H1 (cell line): Measurements from ENCODE around the gene CCDC13. TPM values are rescaled to one million over a fixed set of nuclear protein-coding genes. Genes with fewer than 3 reads are reported as not detected.

Experiments
- CTCF ChIA-PET: fragments of 300-600 bp; sonication (Branson Sonifier 250); formaldehyde crosslinking; loops from one replicate; lab custom pipeline; 2021; ENCODE audit not compliant: partially characterized antibody; lab: Charles Lee
- POLR2A ChIA-PET: fragments of 300-600 bp; sonication (Branson Sonifier 250); formaldehyde crosslinking; loops from one replicate; lab custom pipeline; 2021; ENCODE audit warnings: inconsistent platforms; ENCODE audit not compliant: partially characterized antibody; lab: Charles Lee
- DNase-seq, 2 experiments: peaks; one replicate each; pipeline versions ENCODE4 v3.0.0 to v3.0.0-alpha.2; 2010 to 2022; ENCODE audit warnings: low spot score in 2 of 2, low read depth in 1 of 2, mixed read lengths in 1 of 2
- FAIRE-seq: peaks from 2 replicates; lab custom pipeline; 2011; peaks lifted over from hg19 to GRCh38; lab: Jason Lieb, UNC
- H2AFZ ChIP-seq: 2 replicates; pipeline ENCODE4 v1.8.1; 2012; ENCODE audit warnings: low read length, inconsistent platforms
- H2AK5ac ChIP-seq: 2 replicates; pipeline ENCODE4 v1.6.1; 2013; ENCODE audit warnings: low read depth, low read length
- H2BK120ac ChIP-seq: replicated peaks from 2 replicates; pipeline ENCODE3; 2013; ENCODE audit warnings: low read depth, low read length, inconsistent platforms
- H2BK12ac ChIP-seq: 2 replicates; pipeline ENCODE4 v1.6.1; 2013; ENCODE audit warnings: low read depth, low read length
- H2BK15ac ChIP-seq: 2 replicates; pipeline ENCODE4 v1.6.1; 2013; ENCODE audit warnings: low read length
- H2BK20ac ChIP-seq: 2 replicates; pipeline ENCODE4 v1.6.1; 2013; ENCODE audit warnings: low read length
- H2BK5ac ChIP-seq: 2 replicates; pipeline ENCODE4 v1.6.1; 2013; ENCODE audit warnings: low read depth, low read length
- H3K14ac ChIP-seq: 2 replicates; pipeline ENCODE4 v1.6.1; 2013; ENCODE audit warnings: inconsistent platforms; ENCODE audit not compliant: insufficient read length
- H3K18ac ChIP-seq: 2 replicates; pipeline ENCODE4 v1.6.1; 2013; ENCODE audit warnings: low read length; ENCODE audit errors: extremely low read depth
- H3K23ac ChIP-seq: 2 replicates; pipeline ENCODE4 v1.6.1; 2013; ENCODE audit warnings: inconsistent platforms; ENCODE audit not compliant: insufficient read length
- H3K23me2 ChIP-seq: 2 replicates; pipeline ENCODE4 v1.6.1; 2013; ENCODE audit warnings: low read depth, low read length
- H3K27ac ChIP-seq: 2 replicates; pipeline ENCODE4 v1.6.1; 2011; ENCODE audit warnings: low read depth, low read length, inconsistent platforms
- H3K27me3 ChIP-seq, 4 experiments: replicated peaks in 1 of 4; 1 replicate in 1 of 4; 2 replicates in 3 of 4; pipeline versions ENCODE4 v1.6.1 to v1.8.1; 2011 to 2013; ENCODE audit warnings: low read length in 3 of 4, mild to moderate bottlenecking in 3 of 4, inconsistent platforms in 2 of 4, mixed read lengths in 2 of 4, moderate library complexity in 1 of 4; ENCODE audit not compliant: control insufficient read depth in 3 of 4, insufficient read depth in 3 of 4; ENCODE audit errors: extremely low read depth in 1 of 4
- H3K36me3 ChIP-seq, 4 experiments: 2 replicates each; pipeline versions ENCODE4 v1.6.1 to v1.8.1; 2011 to 2013; ENCODE audit warnings: mild to moderate bottlenecking in 4 of 4, low read length in 3 of 4, moderate library complexity in 2 of 4, control low read depth in 1 of 4, inconsistent platforms in 1 of 4; ENCODE audit not compliant: insufficient read depth in 4 of 4, control insufficient read depth in 2 of 4
- H3K4ac ChIP-seq: replicated peaks from 2 replicates; pipeline ENCODE3; 2013; ENCODE audit warnings: low read length, low read depth, mixed read lengths, inconsistent platforms; ENCODE audit not compliant: insufficient read length
- H3K4me1 ChIP-seq, 4 experiments: replicated peaks in 1 of 4; 1 replicate in 1 of 4; 2 replicates in 3 of 4; pipeline versions ENCODE4 v1.6.1 to v1.8.1; 2011 to 2013; ENCODE audit warnings: low read length in 3 of 4, inconsistent platforms in 2 of 4, mixed read lengths in 1 of 4; ENCODE audit not compliant: insufficient read depth in 4 of 4, control insufficient read depth in 3 of 4
- H3K4me2 ChIP-seq, 2 experiments: 2 replicates each; pipeline versions ENCODE4 v1.6.1 to v1.8.1; 2011 to 2013; ENCODE audit warnings: low read depth in 2 of 2, low read length in 2 of 2, control low read depth in 1 of 2, inconsistent platforms in 1 of 2, mild to moderate bottlenecking in 1 of 2; ENCODE audit not compliant: insufficient read depth in 1 of 2
- H3K4me3 ChIP-seq, 4 experiments: fragments of 200-600, 300-600 bp in 1 of 4; sonication (generic), shearing (Covaris generic), sonication (Bioruptor Twin) in 1 of 4; 2 replicates each; pipeline versions ENCODE4 v1.5.1 to v1.8.1; 2011 to 2016; ENCODE audit warnings: low read length in 4 of 4, low read depth in 3 of 4, control low read depth in 2 of 4, inconsistent platforms in 2 of 4, mild to moderate bottlenecking in 2 of 4, mixed read lengths in 1 of 4, moderate library complexity in 1 of 4; ENCODE audit not compliant: insufficient read depth in 2 of 4; ENCODE audit errors: extremely low read depth in 1 of 4
- H3K56ac ChIP-seq: replicated peaks from 2 replicates; pipeline ENCODE3; 2013; ENCODE audit warnings: low read depth, mild to moderate bottlenecking, mixed read lengths, low read length, inconsistent platforms; ENCODE audit not compliant: insufficient read length
- H3K79me1 ChIP-seq: 2 replicates; pipeline ENCODE4 v1.6.1; 2013; ENCODE audit warnings: low read depth, low read length, control low read depth
- H3K79me2 ChIP-seq, 2 experiments: 2 replicates each; pipeline versions ENCODE4 v1.6.1 to v1.8.1; 2012 to 2013; ENCODE audit warnings: low read length in 2 of 2, mild to moderate bottlenecking in 2 of 2, inconsistent platforms in 1 of 2; ENCODE audit not compliant: insufficient read depth in 2 of 2, control insufficient read depth in 1 of 2
- H3K9ac ChIP-seq, 4 experiments: replicated peaks in 1 of 4; 1 replicate in 1 of 4; 2 replicates in 3 of 4; pipeline versions ENCODE4 v1.6.1 to v1.8.1; 2011 to 2013; ENCODE audit warnings: low read depth in 3 of 4, low read length in 3 of 4, control low read depth in 2 of 4, mild to moderate bottlenecking in 2 of 4, moderate library complexity in 2 of 4, inconsistent platforms in 1 of 4; ENCODE audit errors: extremely low read depth in 1 of 4
- H3K9me3 ChIP-seq, 2 experiments: 2 replicates each; pipeline versions ENCODE4 v1.6.1 to v1.8.1; 2012 to 2013; ENCODE audit warnings: mild to moderate bottlenecking in 2 of 2, moderate library complexity in 2 of 2, control low read depth in 1 of 2, inconsistent platforms in 1 of 2, low read depth in 1 of 2, low read length in 1 of 2, mixed read lengths in 1 of 2; ENCODE audit not compliant: insufficient read depth in 2 of 2
- H4K20me1 ChIP-seq, 2 experiments: replicated peaks in 1 of 2; 2 replicates each; pipeline versions ENCODE3 to v1.8.1; 2011 to 2013; ENCODE audit warnings: inconsistent platforms in 2 of 2, low read length in 2 of 2, mild to moderate bottlenecking in 1 of 2; ENCODE audit not compliant: insufficient read depth in 2 of 2, control insufficient read depth in 1 of 2
- H4K5ac ChIP-seq: 2 replicates; pipeline ENCODE4 v1.6.1; 2013; ENCODE audit warnings: low read length, low read depth, mixed read lengths, inconsistent platforms; ENCODE audit not compliant: insufficient read length
- H4K8ac ChIP-seq: 2 replicates; pipeline ENCODE4 v1.8.0; 2013; ENCODE audit warnings: mild to moderate bottlenecking, moderate library complexity, low read length, inconsistent platforms; ENCODE audit not compliant: insufficient read depth; ENCODE audit errors: extremely low read depth
- H4K91ac ChIP-seq: replicated peaks from 2 replicates; pipeline ENCODE3; 2013; ENCODE audit warnings: low read length, mixed read lengths, inconsistent platforms; ENCODE audit not compliant: insufficient read length
- CHD1 ChIP-seq: IDR thresholded peaks from 2 replicates; pipeline ENCODE4 v1.6.1; 2012; ENCODE audit warnings: low read depth, low read length, improper control_type of control experiment
- JUN ChIP-seq: IDR thresholded peaks from 2 replicates; pipeline ENCODE4 v1.6.1; 2011; ENCODE audit warnings: low read depth, mild to moderate bottlenecking, improper control_type of control experiment, low read length
- KDM1A ChIP-seq: fragments of 200-600, 300-600 bp; sonication (generic); IDR thresholded peaks from 2 replicates; pipeline ENCODE4 v1.7.1; 2016; ENCODE audit warnings: mild to moderate bottlenecking, low read length, borderline replicate concordance
- MAX ChIP-seq: IDR thresholded peaks from 2 replicates; pipeline ENCODE4 v1.6.1; 2012; ENCODE audit warnings: inconsistent platforms
- RXRA ChIP-seq: IDR thresholded peaks from 2 replicates; pipeline ENCODE4 v1.6.1; 2011; ENCODE audit warnings: low read depth, mild to moderate bottlenecking, low read length, moderate library complexity; ENCODE audit not compliant: insufficient read depth
- SP1 ChIP-seq: IDR thresholded peaks from 2 replicates; pipeline ENCODE4 v1.6.1; 2011; ENCODE audit warnings: low read depth, low read length
- TCF12 ChIP-seq: IDR thresholded peaks from 2 replicates; pipeline ENCODE4 v1.6.1; 2011; ENCODE audit warnings: low read depth, mild to moderate bottlenecking, low read length
- WGBS, 2 experiments: shearing (Covaris generic) in 1 of 2; methylation state at CpG; one replicate each; pipeline versions ENCODE4 v1.1.6 to v1.1.7; 2013 to 2015; ENCODE audit warnings: low lambda C conversion rate in 2 of 2, mixed read lengths in 2 of 2, inconsistent platforms in 1 of 2, low coverage in 1 of 2, missing lambda C conversion rate in 1 of 2; ENCODE audit not compliant: insufficient replicate concordance in 2 of 2, insufficient coverage in 1 of 2, insufficient read length in 1 of 2; ENCODE audit errors: extremely low coverage in 1 of 2, missing lambda C conversion rate in 1 of 2; 5-methylcytosine and 5-hydroxymethylcytosine counted together
- polyA plus RNA-seq, 7 experiments: library from polyadenylated mRNA; depleted of rRNA in 3 of 7; stranded (reverse) in 5 of 7; unstranded in 2 of 7; fragments of >200 nt in 5 of 7; fragments of 200-250 nt in 2 of 7; gene quantifications; 1 replicate in 5 of 7; 2 replicates in 1 of 7; 4 replicates in 1 of 7; pipeline versions ENCODE4 v1.2.1 to v1.2.3, GENCODE V29; 2011 to 2013; ENCODE audit warnings: missing spikeins in 2 of 7, mixed read lengths in 2 of 7
- total RNA-seq: library from RNA; stranded (reverse); fragmentation: NEBNext Ultra II Directional; extraction: Animal tissue kit (Norgen Biotek cat#: 25700); gene quantifications from 2 replicates; pipeline ENCODE4 v1.2.1, GENCODE V29; 2021

Gene CCDC13
- total and polyA plus RNA-seq, 2 of the 8 experiments (the other 6 are each of a cell fraction or from before 2014, with no cell fraction given): 0.06 TPM; not detected in 1

DNA sequence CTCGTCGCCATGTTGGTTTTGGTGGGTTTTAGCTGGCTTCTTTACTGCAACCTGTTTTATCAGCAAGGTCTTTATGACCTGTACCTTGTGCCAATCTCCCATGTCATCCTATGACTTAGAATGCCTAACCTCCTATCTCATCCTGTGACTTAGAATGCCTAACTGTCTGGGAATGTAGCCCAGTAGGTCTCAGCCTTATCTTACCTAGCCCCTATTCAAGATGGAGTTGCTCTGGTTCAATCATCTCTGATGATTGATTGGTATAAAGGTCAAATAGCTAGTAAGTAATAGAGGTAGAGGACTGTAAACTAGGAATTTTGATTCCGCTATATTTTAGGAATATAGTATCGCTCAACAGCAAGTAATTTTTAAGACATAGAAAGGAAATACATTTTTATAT lies 34.9 kb upstream of the CCDC13 start:
- H3K27ac ChIP-seq: no peak overlapping the region
- no peak overlapping the region for H3K23ac ChIP-seq
- H3K79me2 ChIP-seq: peaks cover 0 to 10% of the 10 kb centered on the region in 2 experiments; a peak in 3 of 4 replicates
- TF ChIP-seq CHD1 (no peak), JUN (no peak), KDM1A (no peak), TCF12 (no peak), SP1 (no peak), RXRA (no peak), MAX (no peak)
- no peaks in the 10 kb centered on the region for H4K20me1 ChIP-seq
- no peak overlapping the region for H3K14ac ChIP-seq
- H2AFZ ChIP-seq: no peak overlapping the region
- H2BK20ac ChIP-seq: no peak overlapping the region
- no peak overlapping the region for H4K91ac ChIP-seq
- peaks cover 0 to 9% (median 5%) of the 10 kb centered on the region in 4 experiments; a peak in 3 of 7 replicates for H3K27me3 ChIP-seq
- FAIRE-seq: no peak
- peaks cover 0 to 5% (median 0%) of the 10 kb centered on the region in 4 experiments; a peak in 1 of 7 replicates for H3K4me1 ChIP-seq
- no peak for DNase-seq
- POLR2A ChIA-PET: no interaction called here
- CTCF ChIA-PET: interaction anchor here (1.1 to 2.8 kb wide), 4 partner anchors 8 to 31 kb away, joined by 4 to 11 read pairs (median 6); no protein-coding TSS in a partner anchor
- H2AK5ac ChIP-seq: no peak overlapping the region
- no peak overlapping the region for H3K18ac ChIP-seq
- H4K8ac ChIP-seq: no peak overlapping the region
- H2BK12ac ChIP-seq: no peak overlapping the region
- no peaks in the 10 kb centered on the region for H3K9me3 ChIP-seq
- H2BK5ac ChIP-seq: no peak overlapping the region
- no peaks in the 10 kb centered on the region for H3K36me3 ChIP-seq
- H4K5ac ChIP-seq: no peak overlapping the region
- no peak overlapping the region for H2BK15ac ChIP-seq
- 92% methylated on average over 4 of the region's 4 CpGs; no CpG with 5 or more reads in 1 of the 2 experiments for WGBS, 2 experiments
- H3K4me3 ChIP-seq: no peak overlapping the region
- no peak overlapping the region for H3K4me2 ChIP-seq
- H3K9ac ChIP-seq: no peak overlapping the region
- H2BK120ac ChIP-seq: no peak overlapping the region
- H3K79me1 ChIP-seq: no peaks in the 10 kb centered on the region
- no peak overlapping the region for H3K4ac ChIP-seq
- H3K23me2 ChIP-seq: peaks cover 10% of the 10 kb centered on the region; the same call in 1 of the 2 replicates
- H3K56ac ChIP-seq: no peak overlapping the region
